Muscle layer of colon (tissue), 2 donors: Measurements from ENCODE around the gene TTLL11.

ENCODE experiments used
- H3K27ac ChIP-seq: one replicate; pipeline ENCODE4 v1.7.0; 2013; ENCODE audit warnings: low read depth, mild to moderate bottlenecking, low read length, moderate library complexity
- H3K27me3 ChIP-seq, 2 donors: one replicate each; pipeline ENCODE4 v1.7.0; 2013; ENCODE audit warnings: low read length in 2 of 2, mild to moderate bottlenecking in 2 of 2; ENCODE audit not compliant: insufficient read depth in 2 of 2, control insufficient read depth in 1 of 2
- H3K36me3 ChIP-seq: one replicate; pipeline ENCODE4 v1.7.0; 2013; ENCODE audit warnings: mild to moderate bottlenecking, low read length; ENCODE audit not compliant: insufficient read depth
- H3K4me1 ChIP-seq: one replicate; pipeline ENCODE4 v1.7.0; 2013; ENCODE audit warnings: mild to moderate bottlenecking, low read length; ENCODE audit not compliant: insufficient read depth
- H3K4me3 ChIP-seq, 2 donors: one replicate each; pipeline ENCODE4 v1.7.0; 2013; ENCODE audit warnings: low read length in 2 of 2, low read depth in 1 of 2, mild to moderate bottlenecking in 1 of 2, moderate library complexity in 1 of 2
- H3K9ac ChIP-seq: one replicate; pipeline ENCODE4 v1.7.0; 2013; ENCODE audit warnings: low read length
- H3K9me3 ChIP-seq: one replicate; pipeline ENCODE4 v1.7.0; 2013; ENCODE audit warnings: mild to moderate bottlenecking, low read length
- donor health status: abdominal sarcoma.
- donor health status: Adenocarcinoma of cecum.

The TTLL11 gene

GRCh38 chr9:122130837-122131236 is 37.7 kb upstream of the TTLL11 start:
- H3K4me3 ChIP-seq = no peak overlapping the region
- no peak overlapping the region for H3K27ac ChIP-seq
- H3K9ac ChIP-seq = no peak overlapping the region
- H3K9me3 ChIP-seq = no peaks in the 10 kb centered on the region
- no peaks in the 10 kb centered on the region for H3K36me3 ChIP-seq
- peaks cover 20% of the 10 kb centered on the region for H3K4me1 ChIP-seq
- peaks cover 0 to 11% of the 10 kb centered on the region in 2 donors for H3K27me3 ChIP-seq

- H3K27ac ChIP-seq = no peak overlapping the region
- H3K4me1 ChIP-seq = peaks cover 27% of the 10 kb centered on the region
- no peaks in the 10 kb centered on the region for H3K36me3 ChIP-seq
- no peak overlapping the region for H3K9ac ChIP-seq
- no peak overlapping the region for H3K4me3 ChIP-seq
- H3K27me3 ChIP-seq = peaks cover 0 to 11% of the 10 kb centered on the region in 2 donors
- no peaks in the 10 kb centered on the region for H3K9me3 ChIP-seq
Observed at GRCh38 chr9:122129969-122130368, 36.9 kb upstream of the TTLL11 start.

- peaks cover 0 to 11% of the 10 kb centered on the region in 2 donors for H3K27me3 ChIP-seq
- H3K27ac ChIP-seq = no peak overlapping the region
Observed at GRCh38 chr9:122128969-122129343, 35.8 kb upstream of the TTLL11 start.

GRCh38 chr9:122128007-122128968 is 35.2 kb upstream of the TTLL11 start:
- no peaks in the 10 kb centered on the region for H3K9me3 ChIP-seq
- H3K9ac ChIP-seq = no peak overlapping the region
- no peak overlapping the region for H3K4me3 ChIP-seq
- H3K4me1 ChIP-seq = peaks cover 27% of the 10 kb centered on the region
- peaks cover 0 to 11% of the 10 kb centered on the region in 2 donors for H3K27me3 ChIP-seq
- no peak overlapping the region for H3K27ac ChIP-seq
- no peaks in the 10 kb centered on the region for H3K36me3 ChIP-seq

More at GRCh38 chr9:122128969-122129343, 35.8 kb upstream of the TTLL11 start:
- Histone ChIP-seq H3K4me3 (no peak overlapping the region), H3K9ac (no peak overlapping the region), H3K9me3 (no peaks in the 10 kb centered on the region), H3K4me1 (peaks cover 27% of the 10 kb centered on the region), H3K36me3 (no peaks in the 10 kb centered on the region)

GRCh38 chr9:122127396-122127798 is 34.3 kb upstream of the TTLL11 start:
- H3K4me3 ChIP-seq = no peak overlapping the region
- no peaks in the 10 kb centered on the region for H3K9me3 ChIP-seq
- peaks cover 0 to 11% of the 10 kb centered on the region in 2 donors for H3K27me3 ChIP-seq
- no peaks in the 10 kb centered on the region for H3K36me3 ChIP-seq
- no peak overlapping the region for H3K9ac ChIP-seq
- H3K27ac ChIP-seq = no peak overlapping the region
- peaks cover 27% of the 10 kb centered on the region for H3K4me1 ChIP-seq

GRCh38 chr9:122126331-122127261 is 33.5 kb upstream of the TTLL11 start:
- Histone ChIP-seq H3K4me1 (peaks cover 22% of the 10 kb centered on the region), H3K27me3 (peaks cover 0 to 11% of the 10 kb centered on the region in 2 donors), H3K27ac (no peak overlapping the region)

GRCh38 chr9:122125509-122126330 is 32.6 kb upstream of the TTLL11 start:
- no peaks in the 10 kb centered on the region for H3K36me3 ChIP-seq

More at GRCh38 chr9:122126331-122127261, 33.5 kb upstream of the TTLL11 start:
- no peaks in the 10 kb centered on the region for H3K9me3 ChIP-seq
- H3K9ac ChIP-seq = no peak overlapping the region
- no peaks in the 10 kb centered on the region for H3K36me3 ChIP-seq
- peak overlapping the region; percentile 49 to 63 for H3K4me3 ChIP-seq

GRCh38 chr9:122125158-122125508 is 32.0 kb upstream of the TTLL11 start:
- Histone ChIP-seq H3K4me1 (peaks cover 14% of the 10 kb centered on the region), H3K27ac (no peak overlapping the region), H3K4me3 (no peak overlapping the region), H3K9ac (no peak overlapping the region), H3K9me3 (no peaks in the 10 kb centered on the region), H3K36me3 (no peaks in the 10 kb centered on the region), H3K27me3 (peaks cover 0 to 11% of the 10 kb centered on the region in 2 donors)

More at GRCh38 chr9:122125509-122126330, 32.6 kb upstream of the TTLL11 start:
- Histone ChIP-seq H3K27ac (no peak overlapping the region), H3K9me3 (no peaks in the 10 kb centered on the region), H3K27me3 (peaks cover 0 to 11% of the 10 kb centered on the region in 2 donors), H3K4me3 (peak overlapping the region in 1 of 2 donors; percentile 63), H3K4me1 (peaks cover 14% of the 10 kb centered on the region), H3K9ac (no peak overlapping the region)

- Histone ChIP-seq H3K36me3 (no peaks in the 10 kb centered on the region), H3K4me3 (no peak overlapping the region), H3K9ac (no peak overlapping the region), H3K9me3 (no peaks in the 10 kb centered on the region), H3K27ac (no peak overlapping the region), H3K4me1 (peaks cover 14% of the 10 kb centered on the region), H3K27me3 (peaks cover 0 to 11% of the 10 kb centered on the region in 2 donors)
Observed at GRCh38 chr9:122124528-122124927, 31.4 kb upstream of the TTLL11 start.

- Histone ChIP-seq H3K9me3 (no peaks in the 10 kb centered on the region), H3K36me3 (no peaks in the 10 kb centered on the region), H3K27me3 (peaks cover 0 to 11% of the 10 kb centered on the region in 2 donors), H3K4me1 (peaks cover 14% of the 10 kb centered on the region), H3K9ac (no peak overlapping the region), H3K27ac (no peak overlapping the region), H3K4me3 (no peak overlapping the region)
Observed at GRCh38 chr9:122124048-122124447, 30.9 kb upstream of the TTLL11 start.
